ENCODE data around the gene SETD1B. TPM values are rescaled to one million over a fixed set of nuclear protein-coding genes. Genes with fewer than 3 reads are reported as not detected.

Gene SETD1B
- total RNA-seq, 2 donors from 2014 or later, result 19.2 to 27.5 TPM

DNA sequence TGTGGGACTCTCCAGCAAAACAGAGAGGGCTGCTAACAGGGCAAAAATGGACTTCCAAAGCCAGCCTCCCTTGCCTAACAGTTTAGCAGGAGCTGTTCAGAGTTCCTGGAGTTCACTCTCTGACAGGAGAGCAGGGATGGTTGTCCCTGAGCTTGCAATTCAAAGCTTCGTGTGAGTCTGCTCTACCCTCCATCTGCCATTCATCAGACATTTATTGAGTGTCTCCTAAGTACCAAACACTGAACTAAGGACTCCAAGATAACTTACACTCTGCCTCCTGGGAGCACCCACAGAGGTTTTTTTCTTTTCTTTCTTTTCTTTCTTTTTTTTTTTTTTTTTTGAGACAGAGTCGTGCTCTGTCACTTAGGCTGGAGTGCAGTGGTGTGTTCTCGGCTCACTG, 39.0 kb upstream of the SETD1B start:
- no peaks in the 10 kb centered on the region for H3K27me3 ChIP-seq (replicated peaks; ENCODE audit: insufficient read depth)
- intact Hi-C loops (cut with DNase I), result no loop called here
- no peaks in the 10 kb centered on the region for H3K4me1 ChIP-seq (replicated peaks)
- H3K9me3 ChIP-seq, result no peaks in the 10 kb centered on the region
- H3K27ac ChIP-seq, result no peak overlapping the region
- TF ChIP-seq POLR2A (IDR thresholded peaks at IDR 0.05) (no peak), CTCF (IDR thresholded peaks at IDR 0.05) (no peak), POLR2AphosphoS5 (IDR thresholded peaks at IDR 0.05) (no peak)
- no peak overlapping the region for H3K4me3 ChIP-seq
- 79% methylated on average over 3 of the region's 3 CpGs for WGBS
- no peaks in the 10 kb centered on the region for H3K36me3 ChIP-seq
- DNase-seq (ENCODE audit: low spot score), result no peak

- H3K9me3 ChIP-seq, result no peaks in the 10 kb centered on the region
- no peak overlapping the region for H3K4me3 ChIP-seq
- no peak for DNase-seq (ENCODE audit: low spot score)
- no peak overlapping the region for H3K27ac ChIP-seq
- intact Hi-C loops (cut with DNase I), result no loop called here
- no peaks in the 10 kb centered on the region for H3K4me1 ChIP-seq (replicated peaks)
- 81% methylated on average over 5 of the region's 5 CpGs for WGBS
- TF ChIP-seq CTCF (IDR thresholded peaks at IDR 0.05) (no peak), POLR2A (IDR thresholded peaks at IDR 0.05) (no peak), POLR2AphosphoS5 (IDR thresholded peaks at IDR 0.05) (no peak)
- H3K27me3 ChIP-seq (replicated peaks; ENCODE audit: insufficient read depth), result no peaks in the 10 kb centered on the region
- H3K36me3 ChIP-seq, result no peaks in the 10 kb centered on the region
Observed at GRCh38 chr12:121765573-121765972, 38.2 kb upstream of the SETD1B start.

DNA sequence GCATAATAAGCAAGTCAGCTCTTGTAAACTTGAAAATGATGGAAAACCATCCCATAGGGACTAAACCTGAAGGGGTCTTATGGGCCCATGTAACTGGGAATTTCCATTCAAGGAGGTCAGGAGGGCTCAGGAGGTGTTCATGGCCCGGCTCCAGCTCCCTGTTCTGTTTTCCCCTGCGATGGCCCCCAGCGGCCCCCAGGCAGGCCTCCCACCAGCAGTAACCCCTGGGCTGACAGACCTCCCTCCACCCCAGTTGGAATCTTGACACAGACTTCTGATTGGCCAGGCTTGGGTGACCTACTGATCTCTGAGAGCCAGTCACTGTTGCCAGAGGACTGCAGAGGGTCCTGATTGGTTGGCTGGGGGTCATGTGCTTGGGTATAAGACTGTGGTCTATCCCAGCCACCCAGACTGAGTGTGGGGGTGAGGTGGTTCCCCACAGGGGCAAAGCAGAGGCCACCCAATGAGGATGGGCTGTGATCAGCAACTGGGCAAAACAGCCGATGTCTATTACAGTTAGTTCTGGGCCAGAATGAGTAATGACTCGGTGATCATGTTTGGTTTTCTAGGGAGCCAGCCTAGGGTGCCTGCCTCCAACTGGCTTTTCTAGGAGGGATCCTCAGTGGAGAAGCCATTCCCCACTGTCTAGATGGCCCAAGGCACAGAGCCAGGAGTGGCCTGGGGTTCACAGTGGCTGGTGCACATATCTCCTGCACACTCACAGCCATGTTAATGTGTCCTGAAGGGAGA, 37.3 kb upstream of the SETD1B start:
- Histone ChIP-seq H3K27ac (no peak overlapping the region), H3K4me3 (no peak overlapping the region), H3K36me3 (no peaks in the 10 kb centered on the region), H3K27me3 (replicated peaks; ENCODE audit: insufficient read depth) (no peaks in the 10 kb centered on the region), H3K9me3 (no peaks in the 10 kb centered on the region), H3K4me1 (replicated peaks) (no peaks in the 10 kb centered on the region)
- DNase-seq (ENCODE audit: low spot score), result no peak
- WGBS, result 87% methylated on average over 5 of the region's 5 CpGs
- TF ChIP-seq POLR2AphosphoS5 (IDR thresholded peaks at IDR 0.05), result no peak
- TF ChIP-seq POLR2A (IDR thresholded peaks at IDR 0.05), result no peak
- no peak for TF ChIP-seq CTCF (IDR thresholded peaks at IDR 0.05)
- intact Hi-C loops (cut with DNase I), result no loop called here

DNA sequence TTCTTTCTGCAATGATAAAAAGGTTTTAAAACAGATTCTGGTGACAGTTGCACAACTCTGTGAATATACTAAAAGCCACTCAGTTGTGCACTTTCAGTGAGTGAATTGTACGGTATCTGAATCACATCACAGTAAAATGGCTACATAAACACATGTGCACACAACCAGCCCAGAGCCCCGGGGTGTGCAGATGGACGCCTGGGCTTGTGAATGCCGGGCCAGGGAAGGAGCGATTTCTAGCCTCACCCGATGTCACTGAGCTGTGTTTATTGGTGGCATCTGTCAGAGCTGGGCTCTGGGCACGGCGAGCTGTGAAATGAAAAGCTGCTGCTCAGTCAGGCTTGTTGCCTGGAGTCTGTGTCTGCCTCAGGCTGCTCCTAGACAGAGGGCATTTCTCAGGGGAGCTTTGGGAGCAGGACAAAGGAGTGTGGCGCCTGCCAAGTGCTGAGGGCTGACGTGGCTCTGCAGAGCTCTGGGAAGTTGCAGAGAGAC, 36.2 kb upstream of the SETD1B start:
- TF ChIP-seq POLR2AphosphoS5 (IDR thresholded peaks at IDR 0.05) (no peak), POLR2A (IDR thresholded peaks at IDR 0.05) (no peak), CTCF (IDR thresholded peaks at IDR 0.05) (no peak)
- WGBS, result 14% methylated on average over 10 of the region's 10 CpGs
- Histone ChIP-seq H3K4me1 (replicated peaks) (no peaks in the 10 kb centered on the region), H3K36me3 (no peaks in the 10 kb centered on the region), H3K9me3 (no peaks in the 10 kb centered on the region), H3K27me3 (replicated peaks; ENCODE audit: insufficient read depth) (no peaks in the 10 kb centered on the region), H3K4me3 (no peak overlapping the region), H3K27ac (no peak overlapping the region)
- intact Hi-C loops (cut with DNase I), result no loop called here
- no peak for DNase-seq (ENCODE audit: low spot score)

GRCh38 chr12:121769297-121769830, 34.4 kb upstream of the SETD1B start:
- Histone ChIP-seq H3K27ac (no peak overlapping the region), H3K36me3 (no peaks in the 10 kb centered on the region), H3K27me3 (replicated peaks; ENCODE audit: insufficient read depth) (no peaks in the 10 kb centered on the region), H3K4me3 (no peak overlapping the region), H3K4me1 (replicated peaks) (no peaks in the 10 kb centered on the region), H3K9me3 (no peaks in the 10 kb centered on the region)
- 95% methylated on average over 9 of the region's 9 CpGs for WGBS
- intact Hi-C loops (cut with DNase I), result no loop called here
- DNase-seq (ENCODE audit: low spot score), result no peak
- TF ChIP-seq POLR2A (IDR thresholded peaks at IDR 0.05) (no peak), CTCF (IDR thresholded peaks at IDR 0.05) (no peak), POLR2AphosphoS5 (IDR thresholded peaks at IDR 0.05) (no peak)

All from prostate gland (tissue), 2 donors.